NCI-H187 (cell line): Measurements from ENCODE around the gene CASTOR1.

Experiments
- DNase-seq, 2 experiments: peaks; one replicate each; lab custom pipeline; 2025; lab: John Stamatoyannopoulos, UW

Gene CASTOR1

GRCh38 chr22:30297991-30298701 lies 8.8 kb upstream of the CASTOR1 start:
- no peak for DNase-seq

DNA sequence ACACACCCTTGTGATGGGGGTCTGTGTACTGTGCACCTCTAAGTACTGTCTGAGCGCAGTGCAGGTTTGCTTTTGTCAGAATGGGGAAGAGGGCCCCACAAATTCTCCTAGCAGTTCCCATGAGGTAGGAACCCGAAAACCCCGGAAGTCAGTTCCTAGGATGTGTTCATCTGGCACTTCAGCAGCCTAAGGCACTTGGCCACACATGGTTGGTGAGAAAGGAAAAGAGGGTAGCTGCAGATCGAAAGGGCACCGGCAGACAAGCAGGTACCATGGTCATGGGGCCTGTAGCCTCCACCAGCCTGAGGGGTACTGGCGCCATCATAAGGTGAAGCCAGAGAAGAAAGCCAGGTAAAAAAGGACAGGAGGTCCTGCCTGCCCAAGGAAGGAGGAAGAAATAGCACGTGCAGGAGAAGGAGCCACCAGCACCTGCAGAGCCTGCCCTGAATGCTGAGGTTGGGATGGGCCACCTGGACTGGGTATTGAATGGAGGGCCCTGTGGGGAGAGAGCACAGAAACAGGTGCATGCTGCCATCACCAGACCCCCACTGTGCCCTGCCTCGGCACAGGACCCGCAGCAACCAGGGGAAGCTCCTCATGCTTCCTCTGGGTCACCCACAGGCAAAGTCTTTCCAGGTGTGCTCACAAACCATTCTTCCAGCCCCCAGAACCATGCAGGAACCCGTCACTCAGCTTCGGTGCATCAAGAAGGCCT lies 8.1 kb upstream of the CASTOR1 start:
- DNase-seq, result no peak

- no peak for DNase-seq
Measured at GRCh38 chr22:30296833-30297232, 7.5 kb upstream of the CASTOR1 start.

DNA sequence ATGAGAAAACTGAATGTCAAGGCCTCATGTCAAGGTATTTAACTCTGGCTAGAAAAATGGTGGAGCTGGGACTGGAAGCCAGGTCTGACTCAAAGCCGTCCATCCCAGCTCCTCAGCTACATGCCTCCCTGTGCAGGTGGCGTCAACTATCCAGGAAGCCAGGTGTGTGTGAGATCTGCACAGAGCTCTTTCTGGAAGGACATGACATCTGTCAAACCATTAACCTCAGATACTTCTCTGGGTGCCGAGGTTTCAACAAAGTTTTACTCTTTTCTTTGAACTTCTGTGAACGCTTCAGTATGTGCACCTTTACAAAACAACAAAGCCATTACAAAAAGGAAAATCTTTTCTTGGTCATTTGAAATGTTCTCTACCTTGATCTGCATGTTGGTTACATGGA lies 7.0 kb upstream of the CASTOR1 start:
- no peak for DNase-seq

DNA sequence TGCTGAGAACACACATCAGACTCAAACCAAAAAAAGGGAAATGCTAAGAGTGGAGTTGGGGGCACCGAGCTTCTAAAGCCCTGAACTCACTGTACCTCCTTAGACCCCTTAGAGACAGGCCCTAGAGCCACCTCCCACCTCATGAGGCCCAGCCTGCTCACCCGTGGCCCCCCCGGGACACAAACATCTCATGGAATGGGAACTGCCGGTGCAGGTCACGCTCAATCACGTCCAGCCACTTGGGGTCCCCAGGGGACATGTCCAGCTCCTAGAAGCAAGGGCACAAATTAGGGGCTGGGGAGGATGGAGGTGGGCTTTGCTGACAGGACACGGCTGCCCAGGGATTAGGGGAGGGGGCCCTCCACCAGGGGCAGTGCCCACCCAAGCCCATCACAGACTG lies 6.3 kb upstream of the CASTOR1 start:
- DNase-seq, result no peak

GRCh38 chr22:30294830-30295229 lies 5.5 kb upstream of the CASTOR1 start:
- DNase-seq, result no peak

- no peak for DNase-seq
Measured at GRCh38 chr22:30294066-30294465, 4.8 kb upstream of the CASTOR1 start.

DNA sequence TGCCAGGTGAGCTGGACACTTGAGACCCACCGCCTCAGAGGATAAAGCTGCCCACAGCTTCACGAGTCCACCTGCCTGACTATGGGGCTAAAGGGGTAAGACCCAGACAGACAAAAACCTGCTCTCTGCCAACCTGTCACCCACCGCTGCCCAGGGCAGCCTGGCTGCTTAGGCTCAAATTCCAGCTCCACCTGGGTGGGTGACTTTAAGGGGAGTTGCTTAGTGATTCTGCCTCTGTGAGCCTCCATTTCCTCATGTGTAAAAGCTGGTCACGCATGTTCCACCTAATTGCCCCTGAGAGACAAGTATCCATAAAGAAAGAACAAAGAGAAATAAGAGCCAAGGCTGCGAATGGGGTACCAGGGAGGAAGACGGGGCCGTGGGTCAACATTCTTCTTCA lies 3.7 kb upstream of the CASTOR1 start:
- no peak for DNase-seq

DNA sequence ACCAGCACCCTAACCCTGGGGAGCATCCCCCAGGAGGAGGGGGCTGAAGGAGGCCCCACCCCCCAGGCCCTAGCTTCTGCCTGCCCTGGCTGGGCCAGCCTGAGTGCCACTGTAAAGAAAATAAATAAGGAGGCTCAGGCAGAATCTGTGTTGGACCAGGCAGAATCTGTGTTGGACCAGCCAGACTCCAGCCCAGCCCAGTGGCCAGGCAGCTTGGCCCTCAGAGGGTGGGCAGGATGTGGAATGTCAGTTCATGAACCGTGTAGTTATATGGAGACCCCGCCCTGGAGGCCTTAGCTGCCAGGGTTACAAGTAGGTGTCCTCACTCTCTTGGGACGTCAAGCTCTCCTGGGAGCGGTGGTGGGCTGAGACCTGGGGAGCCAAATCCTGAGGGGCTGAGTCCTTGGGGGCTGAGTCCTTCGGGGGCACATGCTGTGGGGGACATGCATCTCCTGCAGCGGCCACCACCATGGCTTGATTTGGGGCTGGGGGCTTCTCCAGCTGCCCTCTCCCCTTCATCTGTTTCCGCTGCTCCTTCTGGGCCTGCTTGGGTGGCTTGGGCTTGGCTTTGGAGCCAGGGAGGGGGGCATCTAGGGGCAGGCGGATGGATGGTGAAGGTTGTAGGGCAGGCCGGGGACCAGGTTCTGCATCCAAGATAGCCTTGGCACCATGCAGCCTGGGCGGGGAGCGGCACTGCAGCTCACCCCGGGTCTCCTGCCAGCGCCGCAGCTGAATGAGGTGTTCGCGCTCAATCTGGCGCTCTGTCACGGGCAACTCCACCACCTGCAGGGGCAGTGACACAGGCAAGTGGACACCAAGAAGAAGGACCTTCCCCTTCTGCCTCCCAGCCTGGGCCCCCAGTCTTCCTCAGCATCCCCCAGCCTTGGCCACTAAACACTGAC lies 3.0 kb upstream of the CASTOR1 start:
- no peak for DNase-seq

DNA sequence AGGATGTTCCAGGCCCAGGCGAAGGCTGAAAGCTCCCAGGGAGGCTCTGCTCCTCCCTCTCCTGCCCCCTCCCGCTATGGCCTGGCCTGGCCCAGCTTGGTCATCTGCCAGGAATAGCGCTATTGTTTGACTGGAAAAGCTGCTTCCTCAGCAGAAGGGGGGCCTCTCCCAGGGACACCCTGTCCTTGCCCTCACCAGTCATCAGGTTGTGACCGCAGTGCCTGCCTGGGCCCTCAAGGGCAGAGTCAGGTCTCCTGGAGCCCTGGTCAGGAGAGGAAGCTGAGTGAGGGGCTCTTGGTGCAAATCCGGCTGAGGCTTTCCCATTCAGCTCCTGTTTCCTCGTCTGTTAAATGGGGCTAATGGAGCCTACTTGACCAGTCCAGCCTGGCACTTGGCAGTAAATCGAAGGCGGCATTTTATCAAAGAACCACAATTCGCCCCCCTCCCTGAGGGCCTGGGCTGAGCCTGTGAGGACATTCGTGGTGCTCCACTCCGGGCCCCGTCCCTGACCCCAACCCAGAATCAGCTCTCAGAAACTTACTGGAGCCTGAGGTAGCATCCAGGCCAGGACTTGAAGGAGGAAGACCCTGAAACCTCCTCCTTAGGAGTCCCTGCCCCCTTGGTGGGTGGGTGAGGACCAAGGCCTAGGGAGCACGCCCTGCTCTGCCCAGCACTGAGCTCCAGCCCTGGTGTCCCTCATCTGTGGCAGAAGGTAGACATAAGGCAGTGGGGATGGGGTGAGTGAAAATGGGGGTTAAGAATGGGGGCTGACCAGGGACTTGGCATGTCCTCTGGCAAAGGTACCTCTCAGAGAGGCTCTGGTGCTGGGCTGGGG lies 2.0 kb upstream of the CASTOR1 start:
- DNase-seq, result no peak

DNA sequence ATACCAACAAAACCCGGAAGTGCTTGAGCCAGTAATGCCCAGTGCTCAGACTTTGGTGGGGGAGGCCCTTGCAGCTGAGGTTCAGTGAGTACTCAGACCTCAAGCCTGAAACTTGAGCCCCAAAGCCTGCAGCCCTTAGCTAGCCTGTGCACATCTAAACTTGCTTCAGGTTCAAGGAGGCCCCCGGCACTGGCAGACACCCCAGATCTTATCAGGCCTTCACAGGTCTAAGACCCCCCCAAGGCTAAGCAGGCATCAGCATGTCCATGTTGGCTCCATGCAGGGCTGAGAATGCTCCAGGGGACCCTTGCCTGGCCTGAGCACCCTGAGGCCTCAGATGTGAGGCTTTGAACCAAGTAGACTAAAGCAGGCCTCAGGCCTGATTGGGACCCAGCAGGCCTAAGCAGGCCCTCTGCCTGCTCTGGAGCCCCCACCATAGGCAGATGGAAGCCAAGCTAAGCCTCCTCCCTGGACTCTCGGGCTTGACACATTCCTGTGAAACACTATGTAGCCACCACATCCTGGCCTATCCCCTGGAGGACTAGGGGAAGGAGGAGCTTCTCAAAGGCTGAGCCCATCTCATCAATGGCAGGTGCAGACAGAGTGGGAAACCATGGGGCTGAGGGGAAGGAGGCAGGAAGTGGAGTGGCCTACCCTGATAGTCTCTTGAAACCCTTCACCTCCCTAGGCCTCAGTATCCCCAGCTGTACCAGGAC lies 1.2 kb upstream of the CASTOR1 start:
- DNase-seq, result no peak

GRCh38 chr22:30289980-30290313 lies 642 bp upstream of the CASTOR1 start:
- no peak for DNase-seq

DNA sequence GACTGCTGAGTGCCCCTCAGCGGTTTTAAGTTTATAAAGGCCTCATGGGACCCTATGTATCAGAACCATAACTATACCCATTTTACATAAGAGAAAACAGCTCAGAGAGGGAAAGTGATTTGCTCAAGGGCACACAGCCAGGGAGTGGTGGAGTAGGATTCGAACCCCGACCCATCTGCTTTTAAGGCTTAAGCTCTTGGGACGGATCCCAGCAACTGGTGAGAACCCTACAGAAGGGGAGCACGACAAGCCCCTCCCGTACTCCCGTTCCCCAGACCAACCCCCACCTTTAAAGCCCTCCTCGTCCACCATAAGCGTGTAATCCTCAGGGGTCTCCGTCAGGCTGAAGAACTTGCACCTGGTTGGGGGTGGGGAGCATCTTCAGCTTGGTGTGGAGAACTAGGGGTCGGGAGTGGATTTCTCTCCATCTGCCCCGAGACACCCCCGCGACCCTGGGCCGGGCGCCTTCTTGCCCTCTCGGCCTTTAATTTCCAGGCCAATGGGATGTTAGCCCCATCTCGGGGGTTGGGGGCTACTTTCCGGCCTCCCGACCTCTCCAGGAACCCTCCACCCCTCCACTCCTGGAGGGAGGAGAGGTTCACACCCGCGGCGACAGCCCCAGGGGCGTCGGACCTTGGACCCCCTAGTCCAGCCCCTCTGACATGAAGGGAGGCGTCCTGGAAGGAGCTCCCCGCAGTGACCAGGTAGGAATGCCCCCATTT lies 725 bp downstream of the CASTOR1 start:
- no peak for DNase-seq

- peak; percentile 14 to 22 for DNase-seq
Measured at GRCh38 chr22:30287648-30288418, 1.5 kb downstream of the CASTOR1 start.

DNA sequence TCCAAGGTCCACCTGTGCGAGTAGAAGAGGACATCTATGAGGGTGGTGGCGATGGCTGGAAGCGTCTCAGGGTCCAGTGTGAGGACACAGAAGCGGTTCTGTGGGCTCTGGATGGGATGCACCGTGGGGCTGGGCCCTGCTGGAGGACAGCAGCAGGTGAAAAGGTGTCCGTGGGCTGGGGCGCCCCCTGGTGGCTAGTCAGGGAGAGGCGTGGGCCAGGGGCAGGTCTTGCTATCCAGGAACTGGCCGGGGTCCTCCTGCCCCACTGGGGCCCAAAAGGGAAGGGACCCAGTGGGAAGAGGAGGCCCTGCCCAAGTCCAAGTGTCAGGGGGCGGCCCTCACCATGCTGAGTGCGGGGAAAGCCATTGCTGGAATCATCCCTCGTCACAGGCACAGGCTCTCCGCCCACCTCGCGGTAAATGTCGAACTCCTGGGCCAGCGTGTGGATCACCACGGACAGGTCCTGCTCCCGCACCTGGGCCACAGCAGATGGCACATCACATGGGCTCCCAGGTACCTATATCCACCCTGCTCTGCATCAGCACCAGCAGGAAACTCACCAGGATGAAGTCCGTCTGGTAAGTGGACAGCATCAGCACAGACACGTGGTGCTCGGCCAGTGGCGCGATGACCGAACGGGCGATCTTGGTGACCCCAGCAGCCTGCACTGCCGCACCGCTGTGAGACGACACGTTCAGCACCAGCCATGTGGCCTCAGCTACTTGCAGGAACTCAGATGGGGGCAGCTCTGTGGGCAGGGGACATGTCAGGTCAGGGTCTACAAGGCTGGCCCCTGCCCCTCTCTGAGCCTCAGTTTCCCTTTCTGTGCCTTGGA lies 2.3 kb downstream of the CASTOR1 start:
- DNase-seq, result no peak

DNA sequence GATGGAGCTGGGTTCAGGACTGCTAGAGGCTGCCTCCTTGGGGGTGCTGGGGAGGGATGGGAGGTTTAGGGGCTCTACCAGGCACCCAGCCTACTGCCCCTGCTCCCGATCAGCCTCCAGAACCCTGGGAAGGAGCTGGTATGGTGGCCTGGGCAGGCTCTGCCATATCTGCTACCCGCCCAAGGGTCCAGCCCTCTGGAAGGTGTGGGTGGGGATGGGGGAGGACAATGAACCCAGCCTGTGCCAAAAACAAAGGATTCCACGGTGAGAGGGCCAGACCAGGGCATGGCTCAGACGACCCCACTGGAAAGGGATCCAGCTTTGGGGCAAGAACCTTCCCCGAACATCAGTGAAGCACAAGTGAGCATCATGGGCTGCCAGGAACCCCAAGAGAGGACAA lies 3.0 kb downstream of the CASTOR1 start:
- no peak for DNase-seq

DNA sequence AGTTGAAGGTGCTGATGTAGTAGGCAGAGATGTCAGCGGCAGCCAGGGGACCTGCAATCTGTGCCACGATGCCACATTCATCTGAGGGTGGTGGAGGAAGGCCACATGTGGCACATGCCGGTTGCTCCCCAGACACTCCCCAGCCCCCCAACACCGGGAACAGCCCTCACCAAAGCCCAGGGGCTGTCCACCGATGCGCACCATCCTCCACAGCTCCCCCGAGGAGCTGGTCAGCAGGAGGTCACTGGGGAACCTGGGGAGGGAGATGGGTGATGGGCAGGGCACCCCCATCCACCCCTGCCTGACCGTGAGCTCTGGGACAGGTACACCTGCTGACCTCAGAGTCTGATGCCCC lies 3.5 kb downstream of the CASTOR1 start:
- DNase-seq, result no peak

- DNase-seq, result no peak
Measured at GRCh38 chr22:30285176-30285845, 4.0 kb downstream of the CASTOR1 start.
